ENCODE results near the gene DGCR8.
A peak's percentile ranks its signal among the peaks of the same experiment; 100 is the strongest.

Gene DGCR8

GRCh38 chr22:20127318-20127868, 47.4 kb downstream of the DGCR8 start:
- DNase-seq = no peak

- DNase-seq = no peak
Observed at GRCh38 chr22:20127869-20128618, 48.0 kb downstream of the DGCR8 start.

- DNase-seq = no peak
Observed at GRCh38 chr22:20128619-20128901, 48.5 kb downstream of the DGCR8 start.

- no peak for DNase-seq
Observed at GRCh38 chr22:20128902-20129746, 49.1 kb downstream of the DGCR8 start.

- no peak for DNase-seq
Observed at GRCh38 chr22:20129747-20130014, 49.6 kb downstream of the DGCR8 start.

- DNase-seq = no peak
Observed at GRCh38 chr22:20130319-20130718, 50.3 kb downstream of the DGCR8 start.

GRCh38 chr22:20130731-20131596, 50.9 kb downstream of the DGCR8 start:
- peak in 1 of 2 experiments; percentile 48 for DNase-seq

GRCh38 chr22:20131597-20131858, 51.5 kb downstream of the DGCR8 start, which contains the start of gene ZDHHC8:
TSS of gene ZDHHC8 (plus strand) at chr22:20131804. CDS start at chr22:20131948, 144 bp downstream.
- no peak for DNase-seq

GRCh38 chr22:20131859-20132685, 52.0 kb downstream of the DGCR8 start:
- no peak for DNase-seq

- no peak for DNase-seq
Observed at GRCh38 chr22:20132686-20133246, 52.7 kb downstream of the DGCR8 start.

- no peak for DNase-seq
Observed at GRCh38 chr22:20133930-20134549, 54.0 kb downstream of the DGCR8 start.

- DNase-seq = no peak
Observed at GRCh38 chr22:20135265-20135664, 55.2 kb downstream of the DGCR8 start.

GRCh38 chr22:20135806-20136602, 56.0 kb downstream of the DGCR8 start:
- DNase-seq = no peak

- DNase-seq = no peak
Observed at GRCh38 chr22:20136603-20136873, 56.5 kb downstream of the DGCR8 start.

GRCh38 chr22:20137113-20137512, 57.1 kb downstream of the DGCR8 start:
- no peak for DNase-seq

- DNase-seq = no peak
Observed at GRCh38 chr22:20137671-20138416, 57.8 kb downstream of the DGCR8 start.

GRCh38 chr22:20138417-20138738, 58.3 kb downstream of the DGCR8 start:
- no peak for DNase-seq

- no peak for DNase-seq
Observed at GRCh38 chr22:20138868-20139267, 58.8 kb downstream of the DGCR8 start.

- no peak for DNase-seq
Observed at GRCh38 chr22:20139391-20140106, 59.5 kb downstream of the DGCR8 start.

GRCh38 chr22:20140107-20140445, 60.0 kb downstream of the DGCR8 start:
- DNase-seq = no peak
